ENCODE data around the gene PRRT1.

Gene PRRT1

GRCh38 chr6:32167154-32167760 is 15.5 kb upstream of the PRRT1 start:
- no peak for DNase-seq (ENCODE audit: low spot score)
- in situ Hi-C loops (cut with MboI; ENCODE audit: low pct_unique_long_range_greater_than_20kb, low sequenced_read_pairs, unreplicated experiment) = no loop called here
- no peak for TF ChIP-seq CTCF (IDR thresholded peaks at IDR 0.05; ENCODE audit: extremely low read depth, insufficient read depth, missing control alignments)

GRCh38 chr6:32166411-32167061 is 14.8 kb upstream of the PRRT1 start:
- in situ Hi-C loops (cut with MboI; ENCODE audit: low pct_unique_long_range_greater_than_20kb, low sequenced_read_pairs, unreplicated experiment) = no loop called here
- TF ChIP-seq CTCF (IDR thresholded peaks at IDR 0.05; ENCODE audit: extremely low read depth, insufficient read depth, missing control alignments) = no peak
- no peak for DNase-seq (ENCODE audit: low spot score)

GRCh38 chr6:32164295-32164694 is 12.6 kb upstream of the PRRT1 start, which contains the start of gene EGFL8:
EGFL8 (plus strand) TSS chr6:32164595; CDS start chr6:32166166, 1,571 bp downstream.
- in situ Hi-C loops (cut with MboI; ENCODE audit: low pct_unique_long_range_greater_than_20kb, low sequenced_read_pairs, unreplicated experiment) = no loop called here
- no peak for DNase-seq (ENCODE audit: low spot score)
- TF ChIP-seq CTCF (IDR thresholded peaks at IDR 0.05; ENCODE audit: extremely low read depth, insufficient read depth, missing control alignments) = no peak

- in situ Hi-C loops (cut with MboI; ENCODE audit: low pct_unique_long_range_greater_than_20kb, low sequenced_read_pairs, unreplicated experiment) = no loop called here
- no peak for TF ChIP-seq CTCF (IDR thresholded peaks at IDR 0.05; ENCODE audit: extremely low read depth, insufficient read depth, missing control alignments)
- DNase-seq (ENCODE audit: low spot score) = no peak
Measured at GRCh38 chr6:32163559-32164258, 12.0 kb upstream of the PRRT1 start.

- no peak for TF ChIP-seq CTCF (IDR thresholded peaks at IDR 0.05; ENCODE audit: extremely low read depth, insufficient read depth, missing control alignments)
- in situ Hi-C loops (cut with MboI; ENCODE audit: low pct_unique_long_range_greater_than_20kb, low sequenced_read_pairs, unreplicated experiment) = no loop called here
- no peak for DNase-seq (ENCODE audit: low spot score)
Measured at GRCh38 chr6:32158052-32158451, 6.3 kb upstream of the PRRT1 start.

GRCh38 chr6:32156891-32157290 is 5.2 kb upstream of the PRRT1 start:
- DNase-seq (ENCODE audit: low spot score) = no peak
- TF ChIP-seq CTCF (IDR thresholded peaks at IDR 0.05; ENCODE audit: extremely low read depth, insufficient read depth, missing control alignments) = no peak
- in situ Hi-C loops (cut with MboI; ENCODE audit: low pct_unique_long_range_greater_than_20kb, low sequenced_read_pairs, unreplicated experiment) = no loop called here
